HG03575 (cell line): Measurements from ENCODE around the gene EXOC2.

Experiments
- ATAC-seq: cut with Tn5 transposase; IDR thresholded peaks from one replicate; pipeline ENCODE4 v1.9.1; 2021; ENCODE audit not compliant: unreplicated experiment, insufficient number of reproducible peaks, low FRiP score; ENCODE audit errors: extremely low read depth

The EXOC2 gene

GRCh38 chr6:465531-466348, 227.2 kb downstream of the EXOC2 start:
- ATAC-seq: no peak

- ATAC-seq: no peak
Observed at GRCh38 chr6:456887-457286, 236.1 kb downstream of the EXOC2 start.

- ATAC-seq: no peak
Observed at GRCh38 chr6:456358-456867, 236.5 kb downstream of the EXOC2 start.

GRCh38 chr6:455835-456234, 237.1 kb downstream of the EXOC2 start:
- ATAC-seq: no peak

GRCh38 chr6:455006-455585, 237.8 kb downstream of the EXOC2 start:
- ATAC-seq: no peak

- ATAC-seq: no peak
Observed at GRCh38 chr6:454148-454991, 238.6 kb downstream of the EXOC2 start.

- no peak for ATAC-seq
Observed at GRCh38 chr6:453152-453551, 239.8 kb downstream of the EXOC2 start.

GRCh38 chr6:452301-453067, 240.5 kb downstream of the EXOC2 start:
- ATAC-seq: no peak

- no peak for ATAC-seq
Observed at GRCh38 chr6:451847-452246, 241.1 kb downstream of the EXOC2 start.

- no peak for ATAC-seq
Observed at GRCh38 chr6:451336-451735, 241.6 kb downstream of the EXOC2 start.

- ATAC-seq: no peak
Observed at GRCh38 chr6:449486-450419, 243.2 kb downstream of the EXOC2 start.

- no peak for ATAC-seq
Observed at GRCh38 chr6:449057-449430, 243.9 kb downstream of the EXOC2 start.

- ATAC-seq: no peak
Observed at GRCh38 chr6:448296-449056, 244.5 kb downstream of the EXOC2 start.

GRCh38 chr6:447381-448165, 245.4 kb downstream of the EXOC2 start:
- no peak for ATAC-seq

- no peak for ATAC-seq
Observed at GRCh38 chr6:446418-447366, 246.2 kb downstream of the EXOC2 start.
